ENCODE data around the gene RNF111.
A peak's percentile ranks its signal among the peaks of the same experiment; 100 is the strongest.
"Not testable (repeated sequence)": the region's sequence is repeated elsewhere in the genome, so short reads cannot be mapped to it uniquely, and the experiment has no call there.

Gene RNF111

GRCh38 chr15:59063042-59063441, 75.6 kb downstream of the RNF111 start:
- no peak for DNase-seq

DNA sequence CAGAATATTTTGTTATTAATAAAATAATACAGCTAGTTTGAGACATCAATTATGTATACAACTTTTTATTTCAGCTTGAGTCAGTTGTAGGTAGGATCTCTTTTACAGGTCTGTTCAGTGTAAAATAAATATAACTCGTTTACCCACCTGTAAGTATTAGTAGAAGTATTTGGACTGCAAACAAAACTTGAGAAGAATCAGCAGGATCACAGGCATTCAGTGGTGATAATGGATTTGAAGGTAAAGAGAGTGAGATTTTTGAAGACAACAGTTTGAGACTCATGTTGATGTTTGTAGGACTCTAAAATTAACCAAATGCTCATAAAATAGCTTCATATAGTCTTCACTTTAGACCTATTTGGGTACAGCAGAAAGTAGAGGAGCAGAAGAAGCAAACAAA, 82.0 kb downstream of the RNF111 start:
- DNase-seq: no peak

- DNase-seq: no peak
These were observed 87.1 kb downstream of the RNF111 start for GRCh38 chr15:59074607-59075006.

GRCh38 chr15:59087731-59088130, 100.3 kb downstream of the RNF111 start:
- no peak for DNase-seq

GRCh38 chr15:59094077-59094476, 106.6 kb downstream of the RNF111 start:
- no peak for DNase-seq

DNA sequence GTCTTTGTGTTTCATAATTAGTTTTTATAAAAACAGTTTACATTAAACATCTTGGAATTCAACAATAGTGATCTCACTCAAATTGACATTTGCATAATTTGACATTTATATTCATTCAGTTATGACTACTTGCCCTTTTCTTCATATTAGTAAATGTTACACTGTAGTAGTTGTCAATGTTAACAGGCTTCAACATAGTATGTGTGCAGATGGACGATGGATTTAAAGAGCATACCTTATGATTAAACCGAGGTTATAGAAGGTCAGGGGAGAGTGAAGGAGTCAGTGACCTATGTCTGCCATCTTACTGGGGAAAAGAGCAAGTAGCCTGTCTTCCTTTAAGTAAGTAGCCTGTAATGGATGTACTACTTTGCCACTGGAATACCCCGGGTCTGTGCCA, 109.0 kb downstream of the RNF111 start:
- no peak for DNase-seq

DNA sequence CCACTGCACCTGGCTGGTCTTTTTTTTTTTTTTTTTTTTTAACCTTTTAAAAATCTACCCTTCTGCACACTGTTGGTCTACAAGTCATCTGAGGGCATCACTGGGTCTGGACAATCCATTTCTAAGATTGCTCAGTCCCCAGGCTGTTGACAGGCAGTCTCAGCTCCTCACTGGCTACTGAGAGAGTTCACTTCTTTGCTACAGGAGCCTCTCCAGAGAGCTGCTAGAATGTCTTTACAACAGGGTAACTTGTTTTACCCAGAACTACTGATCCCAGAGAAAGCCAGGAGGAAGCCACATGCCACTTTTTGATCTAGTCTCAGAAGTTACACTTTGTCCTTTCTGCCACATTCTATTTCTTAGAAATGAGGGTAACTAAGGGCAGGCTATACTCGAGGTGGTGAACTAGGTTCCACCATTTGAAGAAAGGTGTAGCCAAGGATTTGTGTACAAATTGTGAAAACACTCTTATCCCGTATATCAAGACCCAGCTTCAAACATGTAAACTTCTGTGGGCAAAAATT, 111.8 kb downstream of the RNF111 start:
- no peak for DNase-seq

DNA sequence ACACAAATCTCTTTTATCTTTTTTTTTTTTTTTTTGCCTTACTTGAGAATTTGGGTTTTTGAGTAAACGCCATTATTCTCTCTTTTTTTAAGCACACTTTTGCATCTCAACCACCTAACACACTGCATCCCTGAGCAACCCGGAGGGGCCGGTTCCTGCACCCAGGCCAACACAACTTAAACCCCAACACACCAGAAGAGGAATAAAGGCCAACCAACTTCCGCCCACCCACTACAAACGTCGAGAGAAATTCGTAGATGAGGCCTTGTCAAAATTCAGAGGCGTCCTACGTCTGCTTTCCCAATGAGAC, 117.1 kb downstream of the RNF111 start:
- DNase-seq: no peak

- DNase-seq: peak; percentile 73
These were observed 117.7 kb downstream of the RNF111 start, which contains the start of gene CCNB2 for GRCh38 chr15:59104912-59105732. CCNB2 (plus strand) TSS chr15:59105146; CDS start chr15:59105269, 123 bp downstream.

- no peak for DNase-seq
These were observed 118.4 kb downstream of the RNF111 start for GRCh38 chr15:59105854-59106253.

GRCh38 chr15:59111251-59111650, 123.8 kb downstream of the RNF111 start:
- DNase-seq: no peak

GRCh38 chr15:59115047-59115446, 127.6 kb downstream of the RNF111 start:
- no peak for DNase-seq

- no peak for DNase-seq
These were observed 128.7 kb downstream of the RNF111 start for GRCh38 chr15:59116141-59116540.

- DNase-seq: no peak
These were observed 129.3 kb downstream of the RNF111 start for GRCh38 chr15:59116771-59117170.

DNA sequence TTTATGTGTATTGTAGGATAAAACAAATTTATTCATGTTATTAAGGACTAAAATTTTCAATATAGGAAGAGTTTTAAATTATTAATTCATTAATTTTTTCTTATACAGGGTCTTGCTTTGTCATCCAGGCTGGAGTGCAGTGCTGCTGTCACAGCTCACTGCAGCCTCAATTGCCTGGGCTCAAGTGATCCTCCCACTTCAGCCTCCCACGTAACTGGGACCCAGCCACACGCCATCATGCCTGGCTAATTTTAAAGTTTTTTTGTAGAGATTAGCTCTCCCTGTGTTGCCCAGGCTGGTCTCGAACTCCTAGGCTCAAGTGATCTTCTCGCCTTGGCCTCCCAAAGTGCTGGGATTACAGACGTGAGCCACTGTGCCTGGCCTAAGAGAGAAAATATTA, 132.2 kb downstream of the RNF111 start:
- DNase-seq: no peak

GRCh38 chr15:59120937-59121336, 133.5 kb downstream of the RNF111 start:
- no peak for DNase-seq

- no peak for DNase-seq
These were observed 136.8 kb downstream of the RNF111 start for GRCh38 chr15:59124261-59124660.

DNA sequence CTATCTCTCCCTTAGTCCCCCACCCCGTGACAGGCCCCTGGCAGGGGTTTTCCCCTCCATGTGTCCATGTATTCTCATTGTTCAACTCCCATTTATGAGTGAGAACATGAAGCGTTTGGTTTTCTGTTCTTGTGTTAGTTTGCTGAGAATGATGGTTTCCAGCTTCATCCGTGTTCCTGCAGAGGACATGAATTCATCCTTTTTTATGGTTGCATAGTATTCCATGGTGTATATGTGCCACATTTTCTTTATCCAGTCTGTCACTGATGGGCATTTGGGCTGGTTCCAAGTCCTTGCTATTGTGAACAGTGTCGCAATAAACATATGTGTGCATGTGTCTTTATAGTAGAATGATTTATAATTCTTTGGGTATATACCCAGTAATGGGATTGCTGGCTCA, 138.2 kb downstream of the RNF111 start:
- DNase-seq: not testable (repeated sequence)

GRCh38 chr15:59127255-59127654, 139.8 kb downstream of the RNF111 start:
- not testable (repeated sequence) for DNase-seq

DNA sequence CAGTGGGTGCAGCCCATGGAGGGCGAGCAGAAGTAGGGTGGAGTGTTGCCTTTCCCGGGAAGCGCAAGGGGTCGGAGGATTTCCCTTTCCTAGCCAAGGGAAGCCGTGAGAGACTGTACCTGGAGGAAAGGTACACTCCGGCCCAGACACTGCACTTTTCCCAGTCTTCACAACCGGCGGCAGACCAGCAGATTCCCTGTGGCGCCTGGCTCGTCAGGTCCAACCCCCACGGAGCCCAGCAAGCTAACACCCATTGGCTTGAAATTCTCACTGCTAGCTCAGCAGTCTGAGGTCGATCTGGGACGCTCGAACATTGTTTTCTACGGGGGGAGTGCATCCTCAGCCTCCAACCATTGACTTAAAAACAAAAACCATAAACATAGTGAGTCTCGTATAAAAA, 144.0 kb downstream of the RNF111 start:
- no peak for DNase-seq

DNA sequence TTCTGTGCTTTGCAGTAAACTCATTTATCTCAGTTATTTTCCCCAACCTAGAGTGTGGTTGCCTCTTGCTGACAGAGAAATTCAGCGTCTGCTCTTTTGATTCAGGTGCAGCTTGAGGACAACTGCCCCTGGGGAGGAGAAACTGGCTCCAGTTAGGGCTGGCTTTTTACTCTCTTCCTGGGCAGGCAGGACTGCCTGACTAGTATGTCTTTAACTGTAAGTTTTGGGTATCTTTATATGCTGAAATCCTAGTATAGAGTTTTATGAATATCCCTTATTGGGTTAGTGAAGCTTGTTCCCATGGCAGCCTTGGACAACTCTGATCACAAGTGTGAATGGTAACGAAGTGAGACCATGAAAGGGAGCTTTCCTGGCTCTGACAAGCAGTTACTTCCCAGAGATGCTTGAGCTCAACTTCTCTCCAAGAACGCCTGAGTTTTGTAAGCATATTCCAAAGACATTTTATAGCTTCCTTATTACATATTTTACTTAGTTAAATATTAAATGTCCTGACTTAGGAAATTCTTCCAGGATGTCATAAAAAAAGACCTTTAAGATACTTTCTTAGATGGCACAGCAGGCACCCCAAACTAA, 144.6 kb downstream of the RNF111 start:
- no peak for DNase-seq

DNA sequence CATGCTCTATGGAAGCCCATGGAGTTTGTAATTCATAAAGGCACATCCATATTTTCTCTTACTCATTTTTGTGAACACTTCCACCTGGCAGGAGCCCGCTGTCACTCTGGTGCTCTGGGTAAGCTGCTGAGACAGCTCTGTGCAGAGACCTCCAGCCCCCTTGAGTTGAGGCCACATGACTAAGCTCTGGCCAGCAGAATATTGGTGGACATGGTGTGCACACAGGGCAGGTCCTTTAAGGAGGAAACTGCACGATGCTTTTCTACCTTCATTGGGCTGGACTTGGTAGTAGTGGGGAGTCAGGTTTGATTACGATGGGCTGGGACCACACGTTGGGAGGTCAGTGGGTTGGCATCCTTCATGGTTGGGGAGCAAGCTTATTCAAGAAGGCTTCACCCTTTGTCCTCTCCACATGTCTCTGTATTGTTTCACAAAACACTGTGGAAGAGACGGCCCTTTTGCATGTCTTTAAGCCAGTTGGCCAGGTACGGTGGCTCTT, 146.5 kb downstream of the RNF111 start:
- DNase-seq: no peak

GRCh38 chr15:59137566-59137965, 150.1 kb downstream of the RNF111 start:
- DNase-seq: no peak

DNA sequence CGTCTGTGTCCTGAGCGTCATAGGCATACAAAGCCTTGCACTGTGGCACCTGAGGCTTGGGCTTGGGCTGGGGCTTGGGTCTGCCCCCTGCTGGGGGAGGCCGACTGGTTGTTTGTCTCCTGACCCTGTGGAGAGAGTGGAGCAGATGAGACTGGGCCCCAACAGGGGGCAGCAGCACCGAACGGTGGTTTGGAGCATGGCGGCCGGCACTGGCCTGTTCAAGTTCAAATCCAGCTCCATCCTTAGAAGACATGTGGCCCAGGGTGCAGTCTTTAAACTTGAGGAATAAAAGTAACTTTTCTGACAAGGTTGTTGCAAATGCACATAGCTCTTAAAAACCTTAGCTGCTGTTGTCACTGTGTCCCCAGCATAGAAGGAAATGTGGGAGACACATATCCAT, 150.8 kb downstream of the RNF111 start:
- DNase-seq: peak; percentile 35
